Measurements from ENCODE around the gene KLK15. TPM values are rescaled to one million over a fixed set of nuclear protein-coding genes. Genes with fewer than 3 reads are reported as not detected.

Gene KLK15
- total and polyA plus RNA-seq, 2 of the 13 experiments (the other 11 are each of a cell fraction or from before 2014, with no cell fraction given), result not detected

GRCh38 chr19:50869479-50869878 is 36.1 kb upstream of the KLK15 start:
- 12% methylated on average over 4 of the region's 4 CpGs for WGBS (ENCODE audit: low lambda C conversion rate)
- no peak overlapping the region for H3K4me3 ChIP-seq (replicated peaks in 1 of 3; ENCODE audit: insufficient read depth in 1 of 3, low read depth in 2 of 3, low read length in 3 of 3)
- H3K36me3 ChIP-seq (replicated peaks in 1 of 2; ENCODE audit: control insufficient read depth in 1 of 2, insufficient read depth in 2 of 2, low read length in 2 of 2), result no peaks in the 10 kb centered on the region
- no TSS peak for BruUV-seq (replicated peaks)
- H3K79me2 ChIP-seq (ENCODE audit: insufficient read depth, low read length), result no peaks in the 10 kb centered on the region
- H3K27ac ChIP-seq (ENCODE audit: extremely low read length, insufficient read depth, low read length), result no peak overlapping the region
- ChIA-PET CTCF (ENCODE audit: low intra/inter-chr PET ratio, low total read pairs) (no interaction called here), POLR2A (no interaction called here)
- TF ChIP-seq ZNF589 (CRISPR knock-in tag; conservative IDR thresholded peaks at IDR 0.05), result no peak
- TF ChIP-seq LRRFIP1 (CRISPR knock-in tag; conservative IDR thresholded peaks at IDR 0.05), result no peak
- DNase-seq (ENCODE audit: low spot score), result no peak
- H3K4me1 ChIP-seq (ENCODE audit: insufficient read depth, low read length), result no peaks in the 10 kb centered on the region
- no peak overlapping the region for H2AFZ ChIP-seq (ENCODE audit: low read length)
- H3K27me3 ChIP-seq (ENCODE audit: control insufficient read depth in 1 of 2, insufficient read depth in 2 of 2, low read length in 2 of 2), result peaks cover 3 to 18% of the 10 kb centered on the region in 2 experiments; a peak in 4 of 5 replicates
- intact Hi-C loops (cut with micrococcal nuclease; ENCODE audit: unreplicated experiment) (no loop called here), in situ Hi-C loops (cut with HindIII; ENCODE audit: extremely low pct_ligation_motif_present, low pct_unique_long_range_greater_than_20kb) (no loop called here)
- no peak for FAIRE-seq
- H3K4me2 ChIP-seq (ENCODE audit: low read depth, low read length), result no peak overlapping the region
- no peaks in the 10 kb centered on the region for H4K20me1 ChIP-seq (ENCODE audit: insufficient read depth, low read length)
- H3K9me3 ChIP-seq (ENCODE audit: low read length), result no peaks in the 10 kb centered on the region
- no peak overlapping the region for H3K9ac ChIP-seq (ENCODE audit: insufficient read depth, low read depth, low read length)
- ATAC-seq, result no peak

GRCh38 chr19:50861496-50862286 is 28.3 kb upstream of the KLK15 start:
- no peak overlapping the region for H3K4me3 ChIP-seq (replicated peaks in 1 of 3; ENCODE audit: insufficient read depth in 1 of 3, low read depth in 2 of 3, low read length in 3 of 3)
- H3K4me1 ChIP-seq (ENCODE audit: insufficient read depth, low read length), result no peaks in the 10 kb centered on the region
- no peaks in the 10 kb centered on the region for H3K79me2 ChIP-seq (ENCODE audit: insufficient read depth, low read length)
- no peak for FAIRE-seq
- no peak for ATAC-seq
- H2AFZ ChIP-seq (ENCODE audit: low read length), result no peak overlapping the region
- H3K4me2 ChIP-seq (ENCODE audit: low read depth, low read length), result no peak overlapping the region
- no peak overlapping the region for H3K9ac ChIP-seq (ENCODE audit: insufficient read depth, low read depth, low read length)
- ChIA-PET CTCF (ENCODE audit: low intra/inter-chr PET ratio, low total read pairs) (no interaction called here), POLR2A (no interaction called here)
- H3K9me3 ChIP-seq (ENCODE audit: low read length), result no peaks in the 10 kb centered on the region
- in situ Hi-C loops (cut with HindIII; ENCODE audit: extremely low pct_ligation_motif_present, low pct_unique_long_range_greater_than_20kb), result no loop called here
- no peaks in the 10 kb centered on the region for H3K36me3 ChIP-seq (replicated peaks in 1 of 2; ENCODE audit: control insufficient read depth in 1 of 2, insufficient read depth in 2 of 2, low read length in 2 of 2)
- H3K27ac ChIP-seq (ENCODE audit: extremely low read length, insufficient read depth, low read length), result no peak overlapping the region
- DNase-seq (ENCODE audit: low spot score), result no peak
- 28% methylated on average over 7 of the region's 7 CpGs for WGBS (ENCODE audit: low lambda C conversion rate)
- no TSS peak for BruUV-seq (replicated peaks)
- H4K20me1 ChIP-seq (ENCODE audit: insufficient read depth, low read length), result no peaks in the 10 kb centered on the region
- peaks cover 3 to 26% of the 10 kb centered on the region in 2 experiments; a peak in 4 of 5 replicates for H3K27me3 ChIP-seq (ENCODE audit: control insufficient read depth in 1 of 2, insufficient read depth in 2 of 2, low read length in 2 of 2)
- intact Hi-C loops (cut with micrococcal nuclease; ENCODE audit: unreplicated experiment), result no loop called here
- TF ChIP-seq ZNF441 (CRISPR knock-in tag; IDR thresholded peaks at IDR 0.05; ENCODE audit: borderline replicate concordance), result no peak
- TF ChIP-seq SP2 (CRISPR knock-in tag; IDR thresholded peaks at IDR 0.05), result no peak
- no peak for TF ChIP-seq ZNF280D (CRISPR knock-in tag; IDR thresholded peaks at IDR 0.05)
- TF ChIP-seq KDM2A (CRISPR knock-in tag; IDR thresholded peaks at IDR 0.05; ENCODE audit: borderline replicate concordance, low read depth), result no peak
- no peak for TF ChIP-seq TCF7L2 (IDR thresholded peaks at IDR 0.05; ENCODE audit: low read depth, low read length)
- no peak for TF ChIP-seq SIX1 (CRISPR knock-in tag; IDR thresholded peaks at IDR 0.05; ENCODE audit: borderline replicate concordance)
